ENCODE results near the gene FSD2.

The FSD2 gene

DNA sequence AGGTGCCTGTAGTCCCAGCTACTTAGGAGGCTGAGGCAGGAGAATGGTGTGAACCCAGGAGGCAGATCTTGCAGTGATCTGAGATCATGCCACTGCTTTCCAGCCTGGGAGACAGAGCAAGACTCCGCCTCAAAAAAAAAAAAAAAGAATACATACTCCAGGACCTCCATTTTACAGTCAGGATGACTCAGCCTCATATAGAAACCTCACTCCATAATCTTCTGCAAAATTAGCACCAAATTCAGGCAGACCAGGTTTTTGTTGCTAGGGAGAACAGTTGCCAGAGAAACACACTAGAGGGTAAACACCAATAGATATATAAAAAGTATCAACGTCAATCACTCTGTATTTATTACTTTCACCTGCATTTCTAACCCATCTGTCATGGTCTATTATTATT, 67.9 kb downstream of the FSD2 start:
- Histone ChIP-seq H3K27me3 (ENCODE audit: insufficient read depth, low read length) (no peaks in the 10 kb centered on the region), H3K4me1 (ENCODE audit: insufficient read depth, low read length, severe bottlenecking) (no peaks in the 10 kb centered on the region), H2AFZ (ENCODE audit: low read length) (no peak overlapping the region), H3K9me3 (ENCODE audit: low read length) (no peaks in the 10 kb centered on the region), H3K9ac (ENCODE audit: low read length) (no peak overlapping the region), H3K79me2 (ENCODE audit: insufficient read depth, low read length) (no peaks in the 10 kb centered on the region), H4K20me1 (ENCODE audit: insufficient read depth, low read length) (no peaks in the 10 kb centered on the region), H3K9me2 (ENCODE audit: low read depth, low read length) (no peaks in the 10 kb centered on the region), H3F3A (ENCODE audit: insufficient read depth, low read length) (no peaks in the 10 kb centered on the region; the same call in 1 of the 2 replicates), H3K36me3 (ENCODE audit: insufficient read depth, low read length) (peaks cover 13% of the 10 kb centered on the region), H3K27ac (ENCODE audit: low read depth, low read length, poor library complexity, severe bottlenecking) (no peak overlapping the region), H3K4me3 (ENCODE audit: low read depth, low read length, poor library complexity, severe bottlenecking) (no peak overlapping the region), H3K4me2 (ENCODE audit: low read length) (no peak overlapping the region)
- TF ChIP-seq, protein P1, sequence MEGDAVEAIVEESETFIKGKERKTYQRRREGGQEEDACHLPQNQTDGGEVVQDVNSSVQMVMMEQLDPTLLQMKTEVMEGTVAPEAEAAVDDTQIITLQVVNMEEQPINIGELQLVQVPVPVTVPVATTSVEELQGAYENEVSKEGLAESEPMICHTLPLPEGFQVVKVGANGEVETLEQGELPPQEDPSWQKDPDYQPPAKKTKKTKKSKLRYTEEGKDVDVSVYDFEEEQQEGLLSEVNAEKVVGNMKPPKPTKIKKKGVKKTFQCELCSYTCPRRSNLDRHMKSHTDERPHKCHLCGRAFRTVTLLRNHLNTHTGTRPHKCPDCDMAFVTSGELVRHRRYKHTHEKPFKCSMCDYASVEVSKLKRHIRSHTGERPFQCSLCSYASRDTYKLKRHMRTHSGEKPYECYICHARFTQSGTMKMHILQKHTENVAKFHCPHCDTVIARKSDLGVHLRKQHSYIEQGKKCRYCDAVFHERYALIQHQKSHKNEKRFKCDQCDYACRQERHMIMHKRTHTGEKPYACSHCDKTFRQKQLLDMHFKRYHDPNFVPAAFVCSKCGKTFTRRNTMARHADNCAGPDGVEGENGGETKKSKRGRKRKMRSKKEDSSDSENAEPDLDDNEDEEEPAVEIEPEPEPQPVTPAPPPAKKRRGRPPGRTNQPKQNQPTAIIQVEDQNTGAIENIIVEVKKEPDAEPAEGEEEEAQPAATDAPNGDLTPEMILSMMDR (IDR thresholded peaks at IDR 0.05; ENCODE audit: low read length) = no peak
- TF ChIP-seq EZH2 (IDR thresholded peaks at IDR 0.05; ENCODE audit: borderline replicate concordance, low read length) = no peak

DNA sequence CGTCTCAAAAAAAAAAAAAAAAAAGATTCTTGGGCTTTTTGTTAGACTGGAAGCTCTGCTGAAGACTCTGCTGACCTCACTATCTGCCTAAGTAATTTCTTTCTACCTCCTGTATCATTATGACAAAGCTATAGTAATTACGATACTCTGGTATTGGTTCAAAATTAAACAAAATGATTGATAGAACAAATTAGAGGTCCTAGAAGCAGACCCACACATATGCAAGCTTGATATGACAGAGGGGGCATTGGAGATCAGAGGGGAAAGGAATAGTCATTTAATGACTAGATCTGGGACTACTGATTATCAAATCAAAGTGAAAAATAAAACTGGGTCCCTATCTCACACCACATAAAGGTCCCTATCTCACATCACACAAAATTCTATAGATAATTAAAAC, 74.3 kb downstream of the FSD2 start:
- no peak overlapping the region for H3K4me2 ChIP-seq (ENCODE audit: low read length)

DNA sequence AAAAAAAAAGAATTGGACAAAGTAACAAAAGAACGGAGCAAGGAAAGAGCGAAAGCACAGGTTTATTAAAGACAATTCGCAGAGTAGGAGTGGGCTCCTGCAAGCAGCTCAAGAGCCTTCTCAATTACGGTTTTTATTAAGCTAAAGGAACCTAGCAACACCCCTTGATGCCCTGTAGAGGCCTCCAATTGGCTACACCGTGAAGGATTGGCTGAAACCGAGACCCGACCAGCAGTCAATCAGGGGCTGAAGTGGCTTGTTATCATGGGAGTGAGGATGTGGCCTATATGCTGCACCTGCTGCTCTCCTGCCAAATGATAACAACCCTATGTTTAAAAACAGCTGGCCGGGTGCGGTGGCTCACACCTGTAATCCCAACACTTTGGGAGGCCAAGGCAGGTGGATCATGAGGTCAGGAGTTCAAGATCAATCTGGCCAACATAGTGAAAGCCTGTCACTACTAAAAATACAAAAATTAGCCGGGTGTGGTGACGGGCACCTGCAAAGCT, 75.8 kb downstream of the FSD2 start:
- no peaks in the 10 kb centered on the region; the same call in 1 of the 2 replicates for H3F3A ChIP-seq (ENCODE audit: insufficient read depth, low read length)
- no peaks in the 10 kb centered on the region for H3K9me2 ChIP-seq (ENCODE audit: low read depth, low read length)
- H3K27me3 ChIP-seq (ENCODE audit: insufficient read depth, low read length) = no peaks in the 10 kb centered on the region
- H3K4me1 ChIP-seq (ENCODE audit: insufficient read depth, low read length, severe bottlenecking) = no peaks in the 10 kb centered on the region
- no peaks in the 10 kb centered on the region for H3K79me2 ChIP-seq (ENCODE audit: insufficient read depth, low read length)
- H3K36me3 ChIP-seq (ENCODE audit: insufficient read depth, low read length) = no peaks in the 10 kb centered on the region; the same call in 1 of the 2 replicates
- H2AFZ ChIP-seq (ENCODE audit: low read length) = no peak overlapping the region
- H3K9me3 ChIP-seq (ENCODE audit: low read length) = no peaks in the 10 kb centered on the region
- no peaks in the 10 kb centered on the region for H4K20me1 ChIP-seq (ENCODE audit: insufficient read depth, low read length)
- TF ChIP-seq, protein P1 (IDR thresholded peaks at IDR 0.05; ENCODE audit: low read length) = no peak
- TF ChIP-seq EZH2 (IDR thresholded peaks at IDR 0.05; ENCODE audit: borderline replicate concordance, low read length) = no peak
- no peak overlapping the region for H3K27ac ChIP-seq (ENCODE audit: low read depth, low read length, poor library complexity, severe bottlenecking)
- H3K4me2 ChIP-seq (ENCODE audit: low read length) = no peak overlapping the region
- no peak overlapping the region for H3K9ac ChIP-seq (ENCODE audit: low read length)
- no peak overlapping the region for H3K4me3 ChIP-seq (ENCODE audit: low read depth, low read length, poor library complexity, severe bottlenecking)

More for the DNA sequence above, 74.3 kb downstream of the FSD2 start:
- H3K9me2 ChIP-seq (ENCODE audit: low read depth, low read length) = no peaks in the 10 kb centered on the region
- H3K9me3 ChIP-seq (ENCODE audit: low read length) = no peaks in the 10 kb centered on the region
- H3F3A ChIP-seq (ENCODE audit: insufficient read depth, low read length) = no peaks in the 10 kb centered on the region; the same call in 1 of the 2 replicates
- peaks cover 9% of the 10 kb centered on the region for H3K36me3 ChIP-seq (ENCODE audit: insufficient read depth, low read length)
- no peaks in the 10 kb centered on the region for H3K79me2 ChIP-seq (ENCODE audit: insufficient read depth, low read length)
- H3K4me1 ChIP-seq (ENCODE audit: insufficient read depth, low read length, severe bottlenecking) = no peaks in the 10 kb centered on the region
- H2AFZ ChIP-seq (ENCODE audit: low read length) = no peak overlapping the region
- H4K20me1 ChIP-seq (ENCODE audit: insufficient read depth, low read length) = no peaks in the 10 kb centered on the region
- H3K9ac ChIP-seq (ENCODE audit: low read length) = no peak overlapping the region
- no peak overlapping the region for H3K27ac ChIP-seq (ENCODE audit: low read depth, low read length, poor library complexity, severe bottlenecking)
- no peak overlapping the region for H3K4me3 ChIP-seq (ENCODE audit: low read depth, low read length, poor library complexity, severe bottlenecking)
- TF ChIP-seq, protein P1 (IDR thresholded peaks at IDR 0.05; ENCODE audit: low read length) = no peak
- no peak for TF ChIP-seq EZH2 (IDR thresholded peaks at IDR 0.05; ENCODE audit: borderline replicate concordance, low read length)
- no peaks in the 10 kb centered on the region for H3K27me3 ChIP-seq (ENCODE audit: insufficient read depth, low read length)
